K562 (cell line): ENCODE measurements around the gene AP2A2. TPM values are rescaled to one million over a fixed set of nuclear protein-coding genes. Genes with fewer than 3 reads are reported as not detected.

Source experiments
- ATAC-seq: fragments of 200-7000 bp; cut with Tn5 transposase; 3 replicates; pipeline ENCODE4 v1.9.1; 2020; ENCODE audit warnings: moderate library complexity
- BruUV-seq: library from RNA; stranded (reverse); fragments of 400-500 nt; replicated peaks from 2 replicates; lab custom pipeline; 2021; lab: Mats Ljungman, UMichigan
- CTCF ChIA-PET: fragments of 300-600 bp; formaldehyde crosslinking; extraction: SDS; loops from one replicate; lab custom pipeline; 2021; ENCODE audit warnings: low intra/inter-chr PET ratio; lab: Yijun Ruan, JAX
- POLR2A ChIA-PET: fragments of 300-600, 350-650 bp; sonication (Branson Sonifier 250); formaldehyde crosslinking; extraction: SDS; loops from one replicate; lab custom pipeline; 2021; ENCODE audit warnings: antibody characterized with exemption, inconsistent platforms; lab: Yijun Ruan, JAX
- DNase-seq, 4 experiments: peaks; one replicate each; pipeline versions ENCODE4 v3.0.0 to v3.0.0-alpha.2; 2011 to 2018; ENCODE audit warnings: low spot score in 3 of 4, mixed read lengths in 3 of 4; ENCODE audit errors: extremely low read depth in 1 of 4
- FAIRE-seq: peaks from 2 replicates; lab custom pipeline; 2011; peaks lifted over from hg19 to GRCh38; lab: Jason Lieb, UNC
- H2AFZ ChIP-seq: 2 replicates; pipeline ENCODE4 v1.6.0; 2011; ENCODE audit warnings: low read depth, low read length, control low read depth, inconsistent platforms
- H3K27ac ChIP-seq: fragments of 200-600 bp; 3 replicates; pipeline ENCODE4 v1.8.0; 2011; ENCODE audit warnings: low read depth, mild to moderate bottlenecking, control low read depth, inconsistent platforms, low read length, moderate library complexity, mixed read lengths; ENCODE audit errors: extremely low read depth
- H3K27me3 ChIP-seq, 2 experiments: fragments of 300-600 bp in 1 of 2; 2 replicates in 1 of 2; 3 replicates in 1 of 2; pipeline versions ENCODE4 v1.6.0 to v1.8.0; 2011; ENCODE audit warnings: inconsistent platforms in 2 of 2, low read length in 2 of 2, mild to moderate bottlenecking in 1 of 2, mixed read lengths in 1 of 2, moderate library complexity in 1 of 2; ENCODE audit not compliant: control insufficient read depth in 2 of 2, insufficient read depth in 2 of 2
- H3K36me3 ChIP-seq: fragments of 300-600 bp; 3 replicates; pipeline ENCODE4 v1.8.0; 2011; ENCODE audit warnings: mild to moderate bottlenecking, low read length, inconsistent platforms; ENCODE audit not compliant: control insufficient read depth, insufficient read depth
- H3K4me1 ChIP-seq, 2 experiments: fragments of 200-600 bp in 1 of 2; replicated peaks in 1 of 2; 2 replicates in 1 of 2; 3 replicates in 1 of 2; pipeline versions ENCODE4 v1.5.1 to v1.8.0; 2011; ENCODE audit warnings: inconsistent platforms in 2 of 2, low read length in 2 of 2, mild to moderate bottlenecking in 1 of 2, mixed read lengths in 1 of 2, moderate library complexity in 1 of 2; ENCODE audit not compliant: control insufficient read depth in 2 of 2, insufficient read depth in 2 of 2
- H3K4me2 ChIP-seq: 2 replicates; pipeline ENCODE4 v1.6.1; 2011; ENCODE audit warnings: low read length, control low read depth, inconsistent platforms, mixed read lengths; ENCODE audit not compliant: insufficient read depth
- H3K4me3 ChIP-seq: fragments of 200-600 bp; sonication (generic), shearing (Covaris generic); 2 replicates; pipeline ENCODE4 v1.5.1; 2016; ENCODE audit warnings: control low read depth, inconsistent platforms
- H3K79me2 ChIP-seq: fragments of 200-600 bp; 3 replicates; pipeline ENCODE4 v1.8.0; 2011; ENCODE audit warnings: low read length, inconsistent platforms; ENCODE audit not compliant: control insufficient read depth, insufficient read depth
- H3K9ac ChIP-seq, 2 experiments: 2 replicates each; pipeline versions ENCODE4 v1.6.0 to v1.6.1; 2011; ENCODE audit warnings: low read depth in 2 of 2, low read length in 2 of 2, control low read depth in 1 of 2, inconsistent platforms in 1 of 2, mild to moderate bottlenecking in 1 of 2, mixed read lengths in 1 of 2; ENCODE audit not compliant: insufficient read depth in 1 of 2
- H3K9me1 ChIP-seq: one replicate; pipeline ENCODE4 v1.6.0; 2011; ENCODE audit warnings: inconsistent platforms, mild to moderate bottlenecking, low read length, moderate library complexity; ENCODE audit not compliant: control insufficient read depth, insufficient read depth
- H3K9me3 ChIP-seq: replicated peaks from 2 replicates; pipeline ENCODE4 v1.5.1; 2011; ENCODE audit warnings: low read depth, low read length, inconsistent platforms; ENCODE audit not compliant: control insufficient read depth, insufficient read depth
- H4K20me1 ChIP-seq: replicated peaks from 2 replicates; pipeline ENCODE4 v1.6.1; 2011; ENCODE audit warnings: low read length, inconsistent platforms, mixed read lengths; ENCODE audit not compliant: control insufficient read depth, insufficient read depth
- C11orf30 ChIP-seq: fragments of 450-650 bp; IDR thresholded peaks from 2 replicates; pipeline ENCODE4 v1.6.1; 2016; ENCODE audit warnings: low read depth, mild to moderate bottlenecking
- CUX1 ChIP-seq: fragments of 200-800 bp; sonication (Bioruptor generic); IDR thresholded peaks from 2 replicates; pipeline ENCODE4 v1.6.1; 2016; ENCODE audit warnings: missing genetic modification characterization, missing compliant biosample characterization
- E2F6 ChIP-seq, 2 experiments: IDR thresholded peaks; 2 replicates each; pipeline ENCODE4 v1.6.1; 2011; ENCODE audit warnings: borderline replicate concordance in 1 of 2, control low read depth in 1 of 2, low read depth in 1 of 2, low read length in 1 of 2, mild to moderate bottlenecking in 1 of 2, mixed read lengths in 1 of 2, moderate library complexity in 1 of 2; ENCODE audit not compliant: insufficient read depth in 1 of 2, insufficient read length in 1 of 2, poor library complexity in 1 of 2, severe bottlenecking in 1 of 2; ENCODE audit errors: extremely low read depth in 1 of 2
- HMBOX1 ChIP-seq: sonication (generic); IDR thresholded peaks from 2 replicates; pipeline ENCODE4 v1.6.1; 2016
- JUND ChIP-seq, 2 experiments: IDR thresholded peaks; 2 replicates in 1 of 2; 3 replicates in 1 of 2; pipeline ENCODE4 v1.6.1; 2011; ENCODE audit warnings: borderline replicate concordance in 2 of 2, low read depth in 2 of 2, low read length in 2 of 2, improper control_type of control experiment in 1 of 2, missing biosample characterization in 1 of 2, missing genetic modification characterization in 1 of 2, missing genetic modification reagents in 1 of 2
- NCOR1 ChIP-seq: fragments of 450-650 bp; IDR thresholded peaks from 2 replicates; pipeline ENCODE4 v1.6.1; 2016; ENCODE audit warnings: mild to moderate bottlenecking, moderate library complexity
- PML ChIP-seq: IDR thresholded peaks from 2 replicates; pipeline ENCODE4 v1.6.1; 2012; ENCODE audit warnings: low read length, inconsistent platforms
- POLR3G ChIP-seq: IDR thresholded peaks from 2 replicates; pipeline ENCODE4 v1.6.1; 2011; ENCODE audit not compliant: insufficient read length, insufficient replicate concordance; ENCODE audit errors: extremely low read depth
- RBFOX2 ChIP-seq: fragments of 200-400 bp; formaldehyde crosslinking; IDR thresholded peaks from 2 replicates; pipeline ENCODE4 v1.6.1; 2017; ENCODE audit warnings: low read depth, mild to moderate bottlenecking, low read length, moderate library complexity
- SRSF7 ChIP-seq: fragments of 200-400 bp; formaldehyde crosslinking; optimal IDR thresholded peaks from 2 replicates; pipeline ENCODE3; 2017; ENCODE audit warnings: mild to moderate bottlenecking, low read depth, low read length
- TGIF2 ChIP-seq: sonication (generic); formaldehyde crosslinking; IDR thresholded peaks from 2 replicates; pipeline ENCODE4 v1.8.1; 2022; ENCODE audit warnings: mild to moderate bottlenecking, missing genetic modification reagents, moderate library complexity
- ZFP1 ChIP-seq: fragments of 450-650 bp; formaldehyde crosslinking; IDR thresholded peaks from 2 replicates; pipeline ENCODE4 v1.4.0; 2020; ENCODE audit warnings: mild to moderate bottlenecking, mixed read lengths
- WGBS: fragments of 100-300 bp; shearing (Covaris generic); methylation state at CpG from one replicate; pipeline ENCODE4 v1.1.6; 2016; ENCODE audit warnings: low coverage, mixed read lengths; ENCODE audit not compliant: insufficient coverage; ENCODE audit errors: missing lambda C conversion rate; 5-methylcytosine and 5-hydroxymethylcytosine counted together
- in situ Hi-C: fragments of 300-500 bp; cut with MboI; formaldehyde crosslinking; loops from 4 replicates; pipeline ENCODE4 v1.15.0; 2018; ENCODE audit warnings: inconsistent platforms, mixed read lengths
- intact Hi-C: fragments of 100-400 bp; cut with micrococcal nuclease; formaldehyde crosslinking; loops from 2 replicates; pipeline ENCODE4 v1.14.2; 2022
- polyA plus RNA-seq, 8 experiments: library from polyadenylated mRNA; depleted of rRNA in 4 of 8; stranded (reverse) in 5 of 8; unstranded in 3 of 8; fragments of >200 nt; fragmentation: Nextera tagmentation in 2 of 8; fragmentation: Illumina TruSeq in 1 of 8; extraction: Ambion mirVana in 2 of 8; extraction: Trizol in 1 of 8; gene quantifications; 2 replicates each; pipeline versions ENCODE4 v1.2.1 to v1.2.3, GENCODE V29; 2011 to 2014; ENCODE audit warnings: inconsistent platforms in 1 of 8, missing spikeins in 1 of 8
- total RNA-seq, 7 experiments: library from RNA; depleted of rRNA in 6 of 7; stranded (reverse); fragments of >200 nt in 6 of 7; fragmentation: Illumina TruSeq in 2 of 7; extraction: Trizol in 2 of 7; gene quantifications; 2 replicates each; pipeline versions ENCODE4 v1.2.1 to v1.2.3, GENCODE V29; 2011 to 2021; ENCODE audit warnings: low replicate concordance in 1 of 7

AP2A2 gene
- total and polyA plus RNA-seq, 9 of the 15 experiments (the other 6 are each of a cell fraction or from before 2014, with no cell fraction given) = 0.69 to 41.7 (median 15.2) TPM

GRCh38 chr11:1039481-1040427, 114.1 kb downstream of the AP2A2 start:
- in situ Hi-C loops = no loop called here
- CTCF ChIA-PET = no interaction called here
- TF ChIP-seq JUND (IDR thresholded peaks at IDR 0.05; ENCODE audit: borderline replicate concordance, low read depth, low read length) = no peak
- TF ChIP-seq JUND (tag; IDR thresholded peaks at IDR 0.05; ENCODE audit: borderline replicate concordance, low read depth, low read length) = no peak
- TF ChIP-seq C11orf30 = no peak
- no peak for TF ChIP-seq PML
- no peak for TF ChIP-seq SRSF7
- TF ChIP-seq RBFOX2 = no peak
- TF ChIP-seq NCOR1 = no peak
- no peak for TF ChIP-seq HMBOX1
- no peak for TF ChIP-seq E2F6 (IDR thresholded peaks at IDR 0.05; ENCODE audit: borderline replicate concordance in 1 of 2, extremely low read depth in 1 of 2, insufficient read depth in 1 of 2, insufficient read length in 1 of 2, low read depth in 1 of 2, low read length in 1 of 2, poor library complexity in 1 of 2, severe bottlenecking in 1 of 2)
- TF ChIP-seq TGIF2 = no peak
- TF ChIP-seq POLR3G = no peak
- TF ChIP-seq ZFP1 (CRISPR knock-in tag) = no peak
- TF ChIP-seq CUX1 (CRISPR knock-in tag) = no peak

More at GRCh38 chr11:1039481-1040427, 114.1 kb downstream of the AP2A2 start:
- DNase-seq = no peak
- POLR2A ChIA-PET = interaction anchor here (0.5 to 0.7 kb wide), 2 partner anchors 33 to 394 kb away, joined by 3 read pairs; no protein-coding TSS in a partner anchor
- Histone ChIP-seq H3K4me3 (no peak overlapping the region), H4K20me1 (peaks cover 23% of the 10 kb centered on the region; the same call in 1 of the 2 replicates), H3K79me2 (no peaks in the 10 kb centered on the region), H3K4me1 (peaks cover 0 to 66% of the 10 kb centered on the region in 2 experiments; a peak in 2 of 5 replicates), H3K36me3 (no peaks in the 10 kb centered on the region), H3K9me1 (no peaks in the 10 kb centered on the region), H3K9ac (no peak overlapping the region), H3K27me3 (peaks cover 13 to 62% of the 10 kb centered on the region in 2 experiments; a peak in 4 of 5 replicates), H3K9me3 (no peaks in the 10 kb centered on the region), H3K27ac (no peak overlapping the region), H2AFZ (no peak overlapping the region), H3K4me2 (no peak overlapping the region)
- intact Hi-C loops = no loop called here
- no peak for FAIRE-seq
- ATAC-seq = no peak
- no TSS peak for BruUV-seq
- 15% methylated on average over 28 of the region's 32 CpGs for WGBS
